Peyer's patch (tissue), 4 donors: ENCODE measurements around the gene SPNS3.

Experiments
- POLR2A ChIP-seq, 2 donors: fragments of 450-650 bp; IDR thresholded peaks; one replicate each; pipeline ENCODE4 v1.5.1; 2017; ENCODE audit warnings: antibody characterized with exemption in 2 of 2, mild to moderate bottlenecking in 2 of 2, moderate library complexity in 2 of 2
- TF ChIP-seq, protein P1 (sequence below), 6 experiments: fragments of 450-650 bp in 4 of 6; fragments of 200-600 bp in 2 of 6; sonication (generic) in 1 of 6; IDR thresholded peaks; one replicate each; pipeline ENCODE4 v1.5.1; 2017 to 2019; ENCODE audit warnings: antibody characterized with exemption in 6 of 6, mild to moderate bottlenecking in 3 of 6, moderate library complexity in 1 of 6

DNA sequence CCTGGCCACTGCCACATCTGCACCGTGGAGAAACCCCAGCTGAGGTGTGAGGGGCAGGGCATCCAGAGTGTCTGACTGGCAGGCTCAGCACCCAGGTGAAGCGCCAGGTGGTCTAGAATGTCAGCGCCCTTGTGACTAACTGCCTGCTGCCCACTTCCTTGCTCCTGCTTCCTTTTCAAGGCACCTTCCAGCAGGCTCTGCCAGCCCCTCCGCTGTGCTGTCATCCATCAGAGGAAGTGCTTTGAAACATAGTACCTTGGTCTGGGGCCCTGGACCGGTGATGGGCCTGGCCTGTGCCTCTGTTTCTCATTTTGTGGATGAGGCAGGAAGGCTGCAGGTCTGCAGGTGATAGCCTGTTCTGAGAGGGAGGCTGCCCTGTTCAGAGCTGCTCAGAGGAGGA lies 70.4 kb downstream of the SPNS3 start:
- TF ChIP-seq, protein P1, sequence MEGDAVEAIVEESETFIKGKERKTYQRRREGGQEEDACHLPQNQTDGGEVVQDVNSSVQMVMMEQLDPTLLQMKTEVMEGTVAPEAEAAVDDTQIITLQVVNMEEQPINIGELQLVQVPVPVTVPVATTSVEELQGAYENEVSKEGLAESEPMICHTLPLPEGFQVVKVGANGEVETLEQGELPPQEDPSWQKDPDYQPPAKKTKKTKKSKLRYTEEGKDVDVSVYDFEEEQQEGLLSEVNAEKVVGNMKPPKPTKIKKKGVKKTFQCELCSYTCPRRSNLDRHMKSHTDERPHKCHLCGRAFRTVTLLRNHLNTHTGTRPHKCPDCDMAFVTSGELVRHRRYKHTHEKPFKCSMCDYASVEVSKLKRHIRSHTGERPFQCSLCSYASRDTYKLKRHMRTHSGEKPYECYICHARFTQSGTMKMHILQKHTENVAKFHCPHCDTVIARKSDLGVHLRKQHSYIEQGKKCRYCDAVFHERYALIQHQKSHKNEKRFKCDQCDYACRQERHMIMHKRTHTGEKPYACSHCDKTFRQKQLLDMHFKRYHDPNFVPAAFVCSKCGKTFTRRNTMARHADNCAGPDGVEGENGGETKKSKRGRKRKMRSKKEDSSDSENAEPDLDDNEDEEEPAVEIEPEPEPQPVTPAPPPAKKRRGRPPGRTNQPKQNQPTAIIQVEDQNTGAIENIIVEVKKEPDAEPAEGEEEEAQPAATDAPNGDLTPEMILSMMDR (IDR thresholded peaks at IDR 0.05): no peak
- no peak for TF ChIP-seq POLR2A (IDR thresholded peaks at IDR 0.05)
